Measurements from ENCODE around the gene ZFAND3.

ZFAND3 gene

DNA sequence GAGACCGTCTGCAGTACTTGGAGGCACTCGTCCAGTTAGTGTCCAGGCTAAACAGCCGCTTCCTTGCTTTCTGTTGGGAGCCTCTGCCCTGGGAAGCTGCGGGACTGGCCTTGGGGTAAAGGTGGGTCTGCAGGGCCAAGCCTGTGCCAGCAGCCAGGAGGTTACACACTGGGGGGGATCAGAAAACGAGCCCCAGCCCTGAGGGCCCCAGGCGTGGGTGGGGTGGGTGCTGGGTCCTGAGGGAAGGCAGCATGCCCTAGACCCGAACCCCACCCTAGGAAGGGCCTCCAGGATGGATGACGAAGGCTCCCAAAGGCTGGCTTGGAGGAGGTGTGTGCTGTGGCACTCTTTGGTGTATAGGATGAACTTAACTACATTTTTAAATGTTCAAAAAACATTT, 335.2 kb downstream of the ZFAND3 start:
- DNase-seq (ENCODE audit: low read depth) = no peak

DNA sequence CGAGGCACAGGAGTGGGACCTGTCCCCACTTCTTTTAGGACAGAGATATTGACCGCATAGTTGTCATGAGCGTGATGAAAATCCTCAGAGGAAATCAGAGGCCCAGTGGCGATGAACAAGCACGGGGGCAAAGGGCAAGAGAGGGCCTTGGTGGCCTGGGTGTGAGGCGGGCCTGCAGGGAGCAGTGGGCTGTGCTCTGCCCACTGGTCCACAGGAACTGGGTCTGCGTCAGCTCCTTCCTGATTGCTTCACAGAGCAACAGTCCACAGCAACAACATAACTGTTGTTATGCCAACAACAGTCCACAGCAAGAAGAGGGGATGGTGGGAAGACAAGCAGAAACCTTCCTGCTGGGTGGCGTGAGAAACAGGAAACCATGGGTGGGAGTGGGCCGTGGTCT, 335.6 kb downstream of the ZFAND3 start:
- no peak for DNase-seq (ENCODE audit: low read depth)

DNA sequence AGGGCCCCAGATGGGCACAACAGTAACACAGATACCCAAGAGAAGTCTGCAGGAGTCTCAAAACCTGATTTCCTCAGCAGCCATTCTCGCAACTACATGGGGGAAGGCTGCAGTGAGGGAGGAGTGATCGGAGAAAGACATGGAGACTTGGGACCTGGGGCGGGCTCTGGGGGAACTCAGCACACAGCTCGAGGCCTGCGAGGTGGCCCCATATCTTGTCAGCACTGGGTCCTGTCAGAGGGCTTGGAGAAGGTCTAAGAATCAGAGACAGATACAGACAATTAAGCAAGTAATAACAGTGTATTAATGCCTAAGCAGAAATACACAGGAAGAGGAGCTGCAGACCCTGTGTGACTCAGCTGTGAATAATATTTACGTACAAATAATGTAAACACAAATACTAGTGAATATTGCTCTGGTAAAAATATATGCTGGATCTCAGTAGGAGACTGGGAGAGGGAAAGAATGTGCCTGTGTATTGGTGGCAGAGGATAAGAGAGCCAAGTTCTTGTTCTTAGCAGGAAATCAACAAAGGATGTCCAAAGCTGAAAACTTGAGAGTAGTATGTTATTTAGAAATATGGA, 336.2 kb downstream of the ZFAND3 start:
- no peak for DNase-seq (ENCODE audit: low read depth)

GRCh38 chr6:38156818-38157565, 337.5 kb downstream of the ZFAND3 start:
- DNase-seq (ENCODE audit: low read depth) = no peak

DNA sequence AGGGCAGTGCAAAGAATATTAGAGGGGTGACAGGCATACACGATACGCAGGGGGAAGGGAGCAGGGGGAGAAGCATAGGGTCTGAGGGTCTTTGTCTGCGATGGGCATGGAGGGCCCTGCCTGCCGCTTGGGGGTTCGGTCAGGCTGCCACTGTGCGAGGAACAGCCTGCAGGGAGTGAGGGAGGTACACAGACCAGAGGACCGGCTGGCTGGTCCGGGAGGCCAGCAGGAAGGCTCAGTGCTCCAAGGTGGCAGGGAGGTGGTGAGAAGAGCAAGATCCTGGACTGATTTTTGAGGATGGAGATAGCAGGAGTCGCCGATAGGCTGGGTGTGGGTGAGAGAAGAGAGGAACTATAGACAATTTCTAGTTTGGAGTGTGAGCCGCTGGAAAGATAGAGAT, 338.4 kb downstream of the ZFAND3 start:
- DNase-seq (ENCODE audit: low read depth) = no peak

- no peak for DNase-seq (ENCODE audit: low read depth)
Measured at GRCh38 chr6:38158762-38159350, 339.3 kb downstream of the ZFAND3 start.

DNA sequence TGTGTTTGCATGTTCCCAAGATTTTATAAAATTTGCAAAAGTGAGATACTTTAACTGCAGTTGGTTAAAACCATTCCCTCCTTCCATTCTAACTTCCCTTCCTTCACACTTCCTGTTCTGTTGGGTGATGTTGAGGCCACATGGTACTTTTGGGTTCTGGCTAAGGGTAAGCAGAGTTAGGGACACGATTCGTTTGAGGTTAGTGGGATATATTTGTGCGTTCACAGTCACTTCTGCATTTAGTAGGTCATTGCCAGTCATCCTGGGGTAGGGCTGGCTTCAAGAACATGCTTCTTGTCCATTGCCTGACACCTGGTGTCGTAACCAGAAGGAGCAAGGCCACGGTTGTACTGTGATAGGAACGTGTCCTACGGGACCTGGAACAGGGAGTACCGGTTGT, 340.1 kb downstream of the ZFAND3 start:
- no peak for DNase-seq (ENCODE audit: low read depth)

GRCh38 chr6:38160831-38161230, 341.3 kb downstream of the ZFAND3 start:
- DNase-seq (ENCODE audit: low read depth) = no peak

GRCh38 chr6:38161331-38161730, 341.8 kb downstream of the ZFAND3 start:
- DNase-seq (ENCODE audit: low read depth) = no peak

- DNase-seq (ENCODE audit: low read depth) = no peak
Measured at GRCh38 chr6:38161754-38162492, 342.4 kb downstream of the ZFAND3 start.

GRCh38 chr6:38162493-38163185, 343.1 kb downstream of the ZFAND3 start:
- DNase-seq (ENCODE audit: low read depth) = no peak

DNA sequence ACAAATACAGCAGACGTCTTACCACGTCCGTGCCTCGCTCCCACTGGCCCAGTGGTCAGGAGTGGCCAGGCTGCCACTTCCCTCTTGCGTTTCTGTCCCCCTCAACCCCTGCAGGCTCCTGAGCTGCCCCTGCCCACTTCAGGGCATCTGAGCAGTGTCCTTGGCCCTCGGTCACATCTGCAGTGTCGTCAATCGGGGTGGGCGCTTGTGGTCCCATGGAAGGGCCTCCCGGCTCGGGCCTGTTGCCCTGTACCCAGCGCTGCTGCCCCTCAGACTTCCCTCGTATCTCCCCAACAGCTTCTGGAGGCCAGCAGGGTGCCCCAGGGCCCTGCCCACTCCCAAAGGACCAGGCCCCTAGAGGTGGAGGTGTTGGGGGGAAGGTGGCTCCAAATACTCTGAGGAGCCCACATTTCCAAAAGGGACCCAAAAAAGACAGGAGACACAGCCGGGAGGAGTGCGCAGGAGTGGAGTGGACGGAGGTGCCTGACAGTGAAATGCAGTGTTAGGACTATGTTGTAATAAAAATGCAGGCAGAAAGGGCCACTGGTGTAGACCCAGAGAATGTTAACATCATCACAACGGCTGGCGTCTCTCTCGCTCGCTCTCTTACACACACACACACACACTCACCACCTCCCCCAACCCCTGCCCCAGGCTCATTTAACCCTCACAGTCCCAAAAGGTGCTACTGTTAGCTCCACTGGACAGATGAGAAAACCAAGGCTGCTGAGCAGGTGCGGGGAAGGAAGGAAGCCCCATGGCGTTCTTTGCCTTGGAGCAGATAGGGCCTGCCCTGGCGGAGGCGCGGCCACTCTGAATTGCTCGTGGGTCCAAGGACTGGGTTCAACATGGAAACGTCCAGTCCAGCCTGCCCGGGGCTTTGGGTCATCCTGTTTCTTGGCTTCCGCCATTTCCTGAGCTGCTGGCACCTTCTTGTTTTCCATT, 343.9 kb downstream of the ZFAND3 start:
- no peak for DNase-seq (ENCODE audit: low read depth)

GRCh38 chr6:38164131-38164481, 344.6 kb downstream of the ZFAND3 start:
- DNase-seq (ENCODE audit: low read depth) = no peak

- no peak for DNase-seq (ENCODE audit: low read depth)
Measured at GRCh38 chr6:38164671-38165108, 345.2 kb downstream of the ZFAND3 start.

DNA sequence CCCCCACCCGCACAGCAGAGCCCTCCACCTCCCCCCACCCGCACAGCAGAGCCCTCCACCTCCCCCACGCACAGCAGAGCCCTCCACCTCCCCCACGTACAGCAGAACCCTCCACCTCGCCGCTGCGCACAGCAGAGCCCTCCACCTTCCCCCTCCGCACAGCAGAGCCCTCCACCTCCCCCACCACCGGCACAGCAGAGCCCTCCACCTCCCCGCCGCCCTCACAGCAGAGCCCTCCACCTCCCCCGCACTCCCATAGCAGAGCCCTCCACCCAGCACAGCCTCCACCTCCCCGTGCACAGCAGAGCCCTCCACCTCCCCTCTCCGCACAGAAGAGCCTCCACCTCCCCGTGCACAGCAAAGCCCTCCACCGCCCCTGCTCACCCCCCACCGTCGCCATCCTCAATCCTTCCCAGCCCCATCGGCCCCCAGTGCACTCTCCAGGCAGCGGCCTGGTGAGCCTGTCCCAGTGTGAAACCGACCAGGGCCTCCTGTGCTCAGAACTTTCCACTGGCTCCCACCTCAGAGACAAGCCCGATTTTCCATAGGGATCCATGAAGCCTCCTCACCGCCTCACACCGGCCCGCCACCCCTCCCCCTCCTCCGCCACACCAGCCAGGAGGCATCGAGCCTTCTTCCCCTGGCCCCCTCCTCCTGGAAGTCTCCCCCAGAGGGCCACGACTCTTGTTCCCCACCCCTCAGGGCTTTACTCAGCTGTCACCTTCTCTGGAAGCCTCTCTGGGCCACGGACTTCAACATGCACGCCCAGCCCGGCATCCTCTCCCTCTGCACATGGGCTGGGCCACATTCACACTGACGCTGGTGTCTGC, 347.1 kb downstream of the ZFAND3 start:
- DNase-seq (ENCODE audit: low read depth) = no peak

DNA sequence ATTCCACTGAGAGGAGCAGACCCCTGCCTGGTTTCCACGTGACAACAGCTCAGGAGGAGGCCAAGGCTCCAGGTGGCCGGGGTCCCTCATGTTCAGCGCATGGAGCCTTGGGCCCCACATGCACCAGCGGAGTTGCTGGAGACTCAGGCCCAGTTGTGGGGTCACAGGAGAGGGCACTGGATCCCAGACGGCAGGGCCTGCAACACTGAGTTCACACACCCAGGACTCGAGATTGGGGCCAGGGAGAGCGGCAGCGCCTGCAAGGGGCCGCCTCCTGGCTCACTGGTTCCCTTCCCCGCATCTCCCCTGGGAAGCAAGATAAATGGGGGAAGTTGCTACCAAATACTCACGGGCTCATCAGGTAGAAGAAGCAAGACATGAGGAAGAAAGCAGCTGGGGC, 348.1 kb downstream of the ZFAND3 start:
- no peak for DNase-seq (ENCODE audit: low read depth)

- no peak for DNase-seq (ENCODE audit: low read depth)
Measured at GRCh38 chr6:38168126-38168525, 348.6 kb downstream of the ZFAND3 start.

DNA sequence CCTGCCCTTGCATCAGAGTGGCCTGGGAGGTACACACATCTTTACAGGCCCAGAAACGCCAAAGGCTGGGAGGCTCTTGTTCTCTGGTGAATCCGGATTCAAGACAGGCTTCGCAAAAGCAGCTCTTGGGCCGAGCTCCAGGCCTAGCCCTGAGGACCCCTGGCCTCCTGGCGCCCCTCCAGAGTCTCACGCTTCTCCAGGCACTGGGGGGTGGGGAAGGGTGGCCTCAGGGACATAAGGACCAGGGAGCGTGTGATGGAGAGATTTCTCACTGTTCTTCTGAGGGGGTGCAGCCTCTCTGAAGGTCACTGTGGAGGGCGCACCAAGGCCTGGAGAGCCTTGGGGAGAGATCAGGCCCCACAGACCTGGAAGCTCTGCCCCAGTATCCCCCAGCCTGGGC, 349.2 kb downstream of the ZFAND3 start:
- DNase-seq (ENCODE audit: low read depth) = no peak

GRCh38 chr6:38169221-38169976, 349.9 kb downstream of the ZFAND3 start:
- no peak for DNase-seq (ENCODE audit: low read depth)
